Activated B cell treated with CpG ODN at 0.5 μM for 24 hours (primary cell): ENCODE data around the gene ANXA2R. TPM values are rescaled to one million over a fixed set of nuclear protein-coding genes. Genes with fewer than 3 reads are reported as not detected.

Experiments
- ATAC-seq: fragments of 200-7000 bp; cut with Tn5 transposase; one replicate; pipeline ENCODE4 v1.10.0; 2021; ENCODE audit warnings: low read depth, mild to moderate bottlenecking, moderate library complexity
- CTCF ChIA-PET: fragments of 350-600 bp; sonication (Branson Sonifier 250); formaldehyde crosslinking; loops from one replicate; lab custom pipeline; 2021; ENCODE audit warnings: antibody characterized with exemption; lab: Charles Lee
- POLR2A ChIA-PET: fragments of 350-600 bp; sonication (Branson Sonifier 250); formaldehyde crosslinking; loops from one replicate; lab custom pipeline; 2021; ENCODE audit warnings: antibody characterized with exemption; lab: Charles Lee
- DNase-seq: peaks from one replicate; pipeline ENCODE4 v3.0.0; 2022
- H3K27ac Mint-ChIP-seq: one replicate; pipeline ENCODE4 v1.8.0; 2020; ENCODE audit warnings: mixed read lengths
- H3K27me3 Mint-ChIP-seq: one replicate; pipeline ENCODE4 v1.8.0; 2021; ENCODE audit warnings: mixed read lengths
- H3K36me3 Mint-ChIP-seq: one replicate; pipeline ENCODE4 v1.8.0; 2021; ENCODE audit warnings: low read depth, mixed read lengths
- H3K4me1 Mint-ChIP-seq: one replicate; pipeline ENCODE4 v1.8.0; 2021; ENCODE audit warnings: mixed read lengths
- H3K4me3 Mint-ChIP-seq: one replicate; pipeline ENCODE4 v1.8.0; 2020; ENCODE audit warnings: mild to moderate bottlenecking, mixed read lengths
- H3K9me3 Mint-ChIP-seq: one replicate; pipeline ENCODE4 v1.8.0; 2020; ENCODE audit warnings: mixed read lengths
- intact Hi-C: fragments of 100-400 bp; cut with micrococcal nuclease; formaldehyde crosslinking; loops from one replicate; pipeline ENCODE4 v1.15.1; 2024
- total RNA-seq: library from RNA; stranded (reverse); gene quantifications from 2 replicates; pipeline ENCODE4 v1.2.3, GENCODE V29; 2022
- TF ChIP-seq, protein P1 (sequence below): fragments of 200-600 bp; IDR thresholded peaks from one replicate; pipeline ENCODE4 v1.8.0; 2022; ENCODE audit warnings: antibody characterized with exemption, mild to moderate bottlenecking

The ANXA2R gene
- total RNA-seq, 1 donor from 2014 or later = 7.9 TPM

DNA sequence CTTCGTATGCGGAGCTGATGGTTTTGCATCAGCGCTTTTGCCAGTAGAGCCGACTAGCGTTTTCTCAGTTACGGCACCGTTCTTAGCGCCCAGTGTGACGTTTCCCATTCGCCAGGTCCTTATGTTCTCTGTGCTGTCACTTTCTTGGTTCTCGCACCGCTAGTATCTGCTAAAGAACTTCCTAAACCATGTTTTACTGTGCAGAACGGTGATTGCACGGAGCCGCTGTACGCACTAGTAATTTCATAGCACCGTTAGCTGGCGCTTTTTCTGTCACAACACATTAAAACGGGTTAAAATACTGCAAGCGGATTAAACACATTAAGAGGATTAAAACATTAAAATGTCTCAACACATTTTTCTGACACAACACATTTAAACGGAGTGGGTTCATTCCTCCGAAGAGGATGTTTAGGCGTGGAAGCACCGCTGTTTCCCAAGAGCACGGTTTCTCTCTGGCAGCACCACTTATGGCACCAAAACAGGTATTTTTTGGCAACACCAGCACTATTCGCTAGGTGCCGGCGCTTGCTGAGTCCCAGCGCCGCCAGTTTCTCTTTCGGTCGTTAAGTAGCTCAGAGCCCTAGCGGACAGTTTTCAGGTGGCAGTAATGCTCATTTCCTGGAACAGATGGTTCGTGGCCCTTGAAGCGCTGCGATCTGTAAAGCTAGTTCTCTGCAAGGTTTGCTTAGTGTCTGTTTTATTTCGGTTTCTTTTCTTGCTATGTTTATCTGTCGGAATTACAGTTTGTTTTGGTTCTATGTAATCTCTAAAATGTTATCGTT, 20.3 kb downstream of the ANXA2R start:
- Mint-ChIP-seq H3K4me1 (peaks cover 39% of the 10 kb centered on the region), H3K27ac (peak overlapping the region; percentile 100), H3K4me3 (peak overlapping the region; percentile 97), H3K9me3 (no peaks in the 10 kb centered on the region), H3K36me3 (peaks cover 15% of the 10 kb centered on the region), H3K27me3 (no peaks in the 10 kb centered on the region)
- intact Hi-C loops = loop anchor here (1.0 to 2.0 kb wide), 7 partner anchors 13 to 1116 kb away; partner anchors contain the start of genes ANXA2R, HMGCS1 and RIMOC1
- CTCF ChIA-PET = interaction anchor here (0.7 to 5.2 kb wide), 16 partner anchors 9 to 370 kb away, joined by 3 to 89 read pairs (median 6); partner anchors contain the start of genes ANXA2R and ZNF131
- TF ChIP-seq, protein P1, sequence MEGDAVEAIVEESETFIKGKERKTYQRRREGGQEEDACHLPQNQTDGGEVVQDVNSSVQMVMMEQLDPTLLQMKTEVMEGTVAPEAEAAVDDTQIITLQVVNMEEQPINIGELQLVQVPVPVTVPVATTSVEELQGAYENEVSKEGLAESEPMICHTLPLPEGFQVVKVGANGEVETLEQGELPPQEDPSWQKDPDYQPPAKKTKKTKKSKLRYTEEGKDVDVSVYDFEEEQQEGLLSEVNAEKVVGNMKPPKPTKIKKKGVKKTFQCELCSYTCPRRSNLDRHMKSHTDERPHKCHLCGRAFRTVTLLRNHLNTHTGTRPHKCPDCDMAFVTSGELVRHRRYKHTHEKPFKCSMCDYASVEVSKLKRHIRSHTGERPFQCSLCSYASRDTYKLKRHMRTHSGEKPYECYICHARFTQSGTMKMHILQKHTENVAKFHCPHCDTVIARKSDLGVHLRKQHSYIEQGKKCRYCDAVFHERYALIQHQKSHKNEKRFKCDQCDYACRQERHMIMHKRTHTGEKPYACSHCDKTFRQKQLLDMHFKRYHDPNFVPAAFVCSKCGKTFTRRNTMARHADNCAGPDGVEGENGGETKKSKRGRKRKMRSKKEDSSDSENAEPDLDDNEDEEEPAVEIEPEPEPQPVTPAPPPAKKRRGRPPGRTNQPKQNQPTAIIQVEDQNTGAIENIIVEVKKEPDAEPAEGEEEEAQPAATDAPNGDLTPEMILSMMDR = no peak
- DNase-seq (peak; percentile 61), ATAC-seq (peak; percentile 64)
- POLR2A ChIA-PET = interaction anchor here (0.6 to 8.5 kb wide), 23 partner anchors 9 to 1116 kb away, joined by 3 to 475 read pairs (median 9); partner anchors contain the start of genes ANXA2R, C5orf34, HMGCS1 and RIMOC1

DNA sequence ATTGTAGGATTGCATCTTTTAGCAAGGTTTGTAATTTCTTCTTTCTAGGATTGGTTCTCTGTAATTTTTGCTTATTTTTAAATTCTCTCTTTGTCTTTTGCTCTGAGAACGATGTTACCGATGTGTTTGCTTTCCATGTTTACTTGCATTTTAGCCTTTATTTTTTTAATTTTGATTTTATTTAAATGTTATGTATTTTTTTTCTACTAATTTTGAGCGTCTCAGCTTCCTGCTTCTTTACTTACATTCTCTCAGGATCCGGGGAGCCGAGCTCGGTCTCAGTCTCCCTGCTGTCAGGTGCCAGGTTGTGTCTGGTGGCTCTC, 20.9 kb downstream of the ANXA2R start:
- TF ChIP-seq, protein P1 = no peak
- Mint-ChIP-seq H3K27ac (peak overlapping the region; percentile 100), H3K4me1 (peaks cover 39% of the 10 kb centered on the region), H3K4me3 (peak overlapping the region; percentile 97), H3K9me3 (no peaks in the 10 kb centered on the region), H3K36me3 (peaks cover 17% of the 10 kb centered on the region), H3K27me3 (no peaks in the 10 kb centered on the region)
- CTCF ChIA-PET = interaction anchor here (1.4 to 5.2 kb wide), 11 partner anchors 11 to 110 kb away, joined by 3 to 89 read pairs (median 10); partner anchors contain the start of genes ANXA2R and ZNF131
- intact Hi-C loops = loop anchor here (1.0 kb wide), 2 partner anchors 24 to 294 kb away; partner anchors contain the start of gene HMGCS1
- no peak for DNase-seq
- no peak for ATAC-seq
- POLR2A ChIA-PET = interaction anchor here (0.6 to 8.5 kb wide), 20 partner anchors 8 to 1115 kb away, joined by 3 to 475 read pairs (median 12); partner anchors contain the start of genes ANXA2R, HMGCS1, RIMOC1 and TMEM267

- H3K36me3 Mint-ChIP-seq = peaks cover 17% of the 10 kb centered on the region
- no peak for DNase-seq
- intact Hi-C loops = no loop called here
- no peaks in the 10 kb centered on the region for H3K9me3 Mint-ChIP-seq
- CTCF ChIA-PET = interaction anchor here (1.1 to 5.2 kb wide), 5 partner anchors 10 to 89 kb away, joined by 3 to 89 read pairs (median 7); no protein-coding TSS in a partner anchor
- H3K4me1 Mint-ChIP-seq = peaks cover 40% of the 10 kb centered on the region
- peak overlapping the region; percentile 100 for H3K27ac Mint-ChIP-seq
- ATAC-seq = no peak
- POLR2A ChIA-PET = interaction anchor here (0.6 to 8.5 kb wide), 12 partner anchors 9 to 586 kb away, joined by 3 to 475 read pairs (median 42); partner anchors contain the start of genes ANXA2R and ZNF131
- H3K27me3 Mint-ChIP-seq = no peaks in the 10 kb centered on the region
- H3K4me3 Mint-ChIP-seq = peak overlapping the region; percentile 97
- TF ChIP-seq, protein P1 = no peak
Observed at GRCh38 chr5:43017428-43017815, 22.7 kb downstream of the ANXA2R start.

DNA sequence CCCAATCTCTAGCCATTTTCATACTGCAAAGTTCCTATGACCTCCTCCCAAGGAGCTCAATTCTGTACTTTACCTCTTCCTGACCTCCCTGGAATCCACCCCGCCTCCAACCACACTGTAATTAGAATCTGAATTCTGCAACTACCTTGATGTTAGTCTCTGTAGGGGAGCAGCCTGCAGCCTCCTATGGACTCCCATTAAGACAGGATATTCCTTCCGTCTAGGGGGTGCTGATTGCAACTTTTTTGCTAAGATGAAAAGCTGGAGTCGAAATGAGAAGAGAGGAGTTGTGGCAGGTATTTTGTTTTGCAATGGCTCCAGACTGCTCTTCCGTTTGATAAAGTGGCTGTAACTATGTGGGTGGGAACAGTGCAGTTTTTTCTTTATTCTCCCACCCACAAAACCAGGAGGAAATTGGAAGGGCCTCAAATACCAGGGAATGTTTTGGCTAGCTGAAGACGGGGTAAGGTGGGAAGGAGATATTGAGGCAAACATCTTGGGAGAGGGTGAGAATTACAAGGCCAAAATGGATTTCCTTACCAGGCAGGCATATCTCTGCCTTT, 23.8 kb downstream of the ANXA2R start:
- intact Hi-C loops = no loop called here

More for the DNA sequence above, 23.8 kb downstream of the ANXA2R start:
- Mint-ChIP-seq H3K36me3 (peaks cover 17% of the 10 kb centered on the region), H3K27ac (peak overlapping the region; percentile 50), H3K9me3 (no peaks in the 10 kb centered on the region), H3K4me1 (peaks cover 41% of the 10 kb centered on the region), H3K4me3 (peak overlapping the region; percentile 97), H3K27me3 (no peaks in the 10 kb centered on the region)
- DNase-seq (no peak), ATAC-seq (no peak)
- TF ChIP-seq, protein P1 = no peak
- POLR2A ChIA-PET = interaction anchor here (1.4 to 8.5 kb wide), 5 partner anchors 8 to 49 kb away, joined by 11 to 475 read pairs (median 384); partner anchors contain the start of gene ANXA2R
- CTCF ChIA-PET = interaction anchor here (1.7 to 5.2 kb wide), 3 partner anchors 23 to 90 kb away, joined by 7 to 89 read pairs (median 86); no protein-coding TSS in a partner anchor
